ENCODE data around the gene TNFAIP1.

TNFAIP1 gene

DNA sequence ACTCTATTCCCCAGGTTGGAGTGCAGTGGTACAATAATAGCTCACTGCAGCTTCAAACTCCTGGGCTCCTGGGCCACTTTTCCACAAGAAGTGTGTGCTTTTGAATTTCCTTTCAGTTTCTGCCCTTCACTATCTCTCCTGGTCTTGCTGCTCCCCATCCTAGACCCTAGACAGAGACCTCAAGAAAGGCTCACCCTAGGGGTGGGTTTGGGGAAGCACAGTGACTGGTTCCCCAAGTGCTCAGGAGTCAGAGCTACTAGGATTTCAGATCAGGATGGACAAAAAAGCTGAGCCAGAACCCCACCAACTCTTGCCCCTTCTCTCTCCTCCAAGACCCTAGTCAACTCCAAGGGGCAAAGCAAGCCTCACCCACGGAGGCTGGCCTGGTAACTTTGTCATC lies 31.0 kb downstream of the TNFAIP1 start:
- Histone ChIP-seq H3K79me1 (ENCODE audit: low read depth, low read length) (no peaks in the 10 kb centered on the region), H3K9ac (ENCODE audit: low read depth, low read length, poor library complexity) (no peak overlapping the region), H3K14ac (ENCODE audit: low read length) (no peak overlapping the region), H3K23ac (ENCODE audit: low read depth, low read length, poor library complexity) (no peak overlapping the region), H3K18ac (ENCODE audit: low read length) (no peak overlapping the region), H3K27me3 (ENCODE audit: control insufficient read depth in 3 of 3, insufficient read depth in 3 of 3, low read depth in 1 of 3, low read length in 3 of 3) (no peaks in the 10 kb centered on the region), H2AFZ (ENCODE audit: low read length) (no peak overlapping the region), H2BK12ac (ENCODE audit: low read length) (no peak overlapping the region), H2BK120ac (ENCODE audit: low read depth, low read length) (no peak overlapping the region), H4K91ac (ENCODE audit: low read depth, low read length, poor library complexity) (no peak overlapping the region), H2BK15ac (ENCODE audit: low read length) (no peak overlapping the region), H2BK5ac (ENCODE audit: low read length) (no peak overlapping the region), H3K4me1 (ENCODE audit: control insufficient read depth in 2 of 2, insufficient read depth in 1 of 2, low read depth in 1 of 2, low read length in 2 of 2) (peaks cover 15 to 16% of the 10 kb centered on the region in 2 donors), H4K8ac (ENCODE audit: low read depth, low read length) (no peak overlapping the region), H3K27ac (replicated peaks; ENCODE audit: low read length) (no peak overlapping the region), H3K4me3 (ENCODE audit: low read length in 2 of 2) (no peak overlapping the region), H3K9me3 (replicated peaks in 1 of 2; ENCODE audit: control insufficient read depth in 2 of 2, insufficient read depth in 1 of 2, low read depth in 1 of 2, low read length in 2 of 2) (no peaks in the 10 kb centered on the region), H3K36me3 (replicated peaks in 1 of 2; ENCODE audit: control insufficient read depth in 2 of 2, insufficient read depth in 2 of 2, low read length in 2 of 2) (peaks cover 6 to 30% of the 10 kb centered on the region in 2 donors), H3K4ac (ENCODE audit: low read length) (no peak overlapping the region), H3K4me2 (ENCODE audit: insufficient read depth, low read length, poor library complexity, severe bottlenecking) (no peak overlapping the region), H2AK5ac (ENCODE audit: low read depth, low read length) (no peak overlapping the region)
- DNase-seq (ENCODE audit: low spot score), result no peak
- no CpG with 5 or more reads among the region's 1 CpG for WGBS, 2 donors (ENCODE audit: extremely low coverage in 2 of 2, insufficient read length in 2 of 2, insufficient replicate concordance in 1 of 2)

DNA sequence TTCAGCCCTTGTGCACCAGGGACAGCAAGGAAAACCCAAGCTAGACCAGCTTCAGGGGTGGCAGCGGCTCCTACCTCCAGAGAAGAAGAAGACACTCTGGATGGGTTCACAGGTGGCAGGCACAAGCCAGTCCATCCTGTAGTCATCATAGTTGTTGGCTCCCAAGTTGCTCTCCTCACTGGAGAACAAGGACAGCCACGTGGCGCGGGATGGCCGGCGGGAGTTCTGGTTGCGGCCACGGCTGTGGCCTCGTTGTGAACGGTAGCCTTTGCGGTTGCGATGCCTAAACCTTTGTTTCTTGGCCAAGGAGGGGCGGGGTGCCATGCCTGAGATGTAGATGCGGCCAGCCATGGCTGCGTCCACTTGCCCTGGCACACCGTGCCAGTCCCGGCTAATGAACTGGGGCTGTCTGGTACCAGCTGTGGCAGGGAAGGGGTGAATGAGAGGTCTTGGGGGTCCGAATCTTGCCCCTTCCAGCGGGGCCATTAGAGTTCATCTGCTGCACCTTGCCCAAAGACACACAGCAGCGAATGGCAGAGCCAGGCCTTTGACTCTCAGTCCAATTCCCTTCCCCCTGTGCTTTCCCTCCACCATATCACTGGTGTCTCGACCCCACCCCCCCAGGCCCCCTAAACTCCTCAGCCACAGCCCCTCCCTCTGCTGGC lies 32.2 kb downstream of the TNFAIP1 start:
- Histone ChIP-seq H3K36me3 (replicated peaks in 1 of 2; ENCODE audit: control insufficient read depth in 2 of 2, insufficient read depth in 2 of 2, low read length in 2 of 2) (peaks cover 3 to 20% of the 10 kb centered on the region in 2 donors), H3K4ac (ENCODE audit: low read length) (no peak overlapping the region), H2BK5ac (ENCODE audit: low read length) (no peak overlapping the region)

DNA sequence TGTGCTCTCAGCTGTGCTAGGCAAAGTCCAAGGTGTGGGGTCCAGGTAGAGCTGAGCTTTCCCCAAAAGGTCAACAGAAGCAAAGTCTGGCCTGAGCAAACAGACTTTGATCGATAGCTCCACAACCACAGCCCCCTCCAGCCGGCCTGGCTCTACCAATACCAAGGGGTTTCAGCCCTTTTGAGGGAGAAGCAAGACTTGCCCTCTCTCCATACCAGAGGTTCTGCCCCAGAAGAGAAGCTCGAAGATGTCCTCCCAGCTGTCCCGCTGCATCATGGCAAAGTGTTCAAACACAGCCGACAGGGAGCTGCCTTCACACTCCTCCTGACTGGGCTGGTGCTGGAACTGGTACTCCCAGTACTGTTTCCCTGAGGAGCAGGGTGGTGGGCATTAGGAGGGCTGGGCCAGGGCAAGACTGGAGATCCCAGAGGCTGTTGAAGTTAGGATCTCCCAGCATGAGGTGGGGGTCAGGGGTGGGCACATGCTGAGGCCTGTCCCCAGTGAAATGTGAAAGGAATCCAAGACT lies 32.8 kb downstream of the TNFAIP1 start:
- WGBS, 2 donors (ENCODE audit: extremely low coverage in 2 of 2, insufficient read length in 2 of 2, insufficient replicate concordance in 1 of 2), result no CpG with 5 or more reads among the region's 5 CpGs
- H4K8ac ChIP-seq (ENCODE audit: low read depth, low read length), result no peak overlapping the region
- no peak overlapping the region for H3K14ac ChIP-seq (ENCODE audit: low read length)
- no peak overlapping the region for H2BK5ac ChIP-seq (ENCODE audit: low read length)
- H3K4me1 ChIP-seq (ENCODE audit: control insufficient read depth in 2 of 2, insufficient read depth in 1 of 2, low read depth in 1 of 2, low read length in 2 of 2), result peaks cover 22 to 25% of the 10 kb centered on the region in 2 donors
- no peak overlapping the region for H3K9ac ChIP-seq (ENCODE audit: low read depth, low read length, poor library complexity)
- H3K23ac ChIP-seq (ENCODE audit: low read depth, low read length, poor library complexity), result no peak overlapping the region
- no peak overlapping the region for H3K27ac ChIP-seq (replicated peaks; ENCODE audit: low read length)
- peaks cover 3 to 14% of the 10 kb centered on the region in 2 donors for H3K36me3 ChIP-seq (replicated peaks in 1 of 2; ENCODE audit: control insufficient read depth in 2 of 2, insufficient read depth in 2 of 2, low read length in 2 of 2)
- H3K4me2 ChIP-seq (ENCODE audit: insufficient read depth, low read length, poor library complexity, severe bottlenecking), result no peak overlapping the region
- no peaks in the 10 kb centered on the region for H3K79me1 ChIP-seq (ENCODE audit: low read depth, low read length)
- H2BK15ac ChIP-seq (ENCODE audit: low read length), result no peak overlapping the region
- DNase-seq (ENCODE audit: low spot score), result no peak
- no peak overlapping the region for H4K91ac ChIP-seq (ENCODE audit: low read depth, low read length, poor library complexity)
- no peak overlapping the region for H2BK120ac ChIP-seq (ENCODE audit: low read depth, low read length)
- H3K18ac ChIP-seq (ENCODE audit: low read length), result no peak overlapping the region
- H3K4me3 ChIP-seq (ENCODE audit: low read length in 2 of 2), result no peak overlapping the region
- no peaks in the 10 kb centered on the region for H3K9me3 ChIP-seq (replicated peaks in 1 of 2; ENCODE audit: control insufficient read depth in 2 of 2, insufficient read depth in 1 of 2, low read depth in 1 of 2, low read length in 2 of 2)
- H2AFZ ChIP-seq (ENCODE audit: low read length), result no peak overlapping the region
- no peak overlapping the region for H2AK5ac ChIP-seq (ENCODE audit: low read depth, low read length)
- peaks cover 0 to 13% (median 0%) of the 10 kb centered on the region in 3 experiments for H3K27me3 ChIP-seq (ENCODE audit: control insufficient read depth in 3 of 3, insufficient read depth in 3 of 3, low read depth in 1 of 3, low read length in 3 of 3)
- H2BK12ac ChIP-seq (ENCODE audit: low read length), result no peak overlapping the region
- no peak overlapping the region for H3K4ac ChIP-seq (ENCODE audit: low read length)

More for the DNA sequence above, 32.2 kb downstream of the TNFAIP1 start:
- Histone ChIP-seq H3K14ac (ENCODE audit: low read length) (no peak overlapping the region), H2AK5ac (ENCODE audit: low read depth, low read length) (no peak overlapping the region), H3K4me3 (ENCODE audit: low read length in 2 of 2) (no peak overlapping the region), H3K79me1 (ENCODE audit: low read depth, low read length) (no peaks in the 10 kb centered on the region), H2BK12ac (ENCODE audit: low read length) (no peak overlapping the region), H3K4me1 (ENCODE audit: control insufficient read depth in 2 of 2, insufficient read depth in 1 of 2, low read depth in 1 of 2, low read length in 2 of 2) (peaks cover 17 to 21% of the 10 kb centered on the region in 2 donors), H3K9ac (ENCODE audit: low read depth, low read length, poor library complexity) (no peak overlapping the region), H2AFZ (ENCODE audit: low read length) (no peak overlapping the region), H2BK120ac (ENCODE audit: low read depth, low read length) (no peak overlapping the region), H3K4me2 (ENCODE audit: insufficient read depth, low read length, poor library complexity, severe bottlenecking) (no peak overlapping the region), H4K8ac (ENCODE audit: low read depth, low read length) (no peak overlapping the region), H3K27me3 (ENCODE audit: control insufficient read depth in 3 of 3, insufficient read depth in 3 of 3, low read depth in 1 of 3, low read length in 3 of 3) (peaks cover 0 to 7% (median 0%) of the 10 kb centered on the region in 3 experiments), H3K27ac (replicated peaks; ENCODE audit: low read length) (no peak overlapping the region), H2BK15ac (ENCODE audit: low read length) (no peak overlapping the region), H3K23ac (ENCODE audit: low read depth, low read length, poor library complexity) (no peak overlapping the region), H3K9me3 (replicated peaks in 1 of 2; ENCODE audit: control insufficient read depth in 2 of 2, insufficient read depth in 1 of 2, low read depth in 1 of 2, low read length in 2 of 2) (no peaks in the 10 kb centered on the region), H4K91ac (ENCODE audit: low read depth, low read length, poor library complexity) (no peak overlapping the region), H3K18ac (ENCODE audit: low read length) (no peak overlapping the region)
- no peak for DNase-seq (ENCODE audit: low spot score)
- no CpG with 5 or more reads among the region's 21 CpGs for WGBS, 2 donors (ENCODE audit: extremely low coverage in 2 of 2, insufficient read length in 2 of 2, insufficient replicate concordance in 1 of 2)

DNA sequence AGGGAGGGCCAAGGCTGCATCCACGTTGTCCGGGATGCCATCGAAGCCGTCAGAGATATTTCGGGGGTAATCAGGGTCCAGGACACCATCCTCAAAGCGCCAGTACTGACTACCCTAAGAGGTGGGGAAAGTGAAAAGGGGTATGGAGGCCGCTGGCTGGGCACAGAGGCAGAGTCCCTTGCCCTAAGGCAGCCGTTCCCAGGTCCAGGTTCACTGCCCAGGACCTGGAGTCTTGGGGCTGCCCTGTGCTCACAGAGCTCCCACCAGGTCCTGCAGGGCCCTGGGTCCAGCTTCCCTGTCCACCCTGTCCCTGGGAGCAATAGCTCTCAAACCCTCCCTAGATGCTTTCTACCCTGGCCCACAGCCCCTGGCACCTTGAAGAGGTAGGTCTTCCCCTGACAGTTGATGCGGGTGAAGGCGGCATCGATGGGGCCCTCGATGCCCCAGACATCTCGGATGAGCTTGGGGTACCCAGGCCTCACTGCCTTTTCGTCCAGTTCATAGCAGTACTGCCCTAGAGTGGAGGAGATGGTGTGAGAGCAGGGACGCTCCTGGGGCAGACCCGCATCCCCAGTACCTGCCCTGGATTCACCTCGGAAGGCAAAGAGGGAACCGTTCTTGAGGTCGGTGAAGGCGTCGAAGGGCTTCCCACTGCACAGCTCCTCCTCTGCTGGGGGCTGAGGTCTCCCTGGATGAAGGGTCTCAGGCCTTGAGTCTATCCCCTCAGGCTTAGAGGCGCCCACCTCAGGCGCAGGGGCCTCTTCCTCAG lies 33.5 kb downstream of the TNFAIP1 start:
- Histone ChIP-seq H3K9ac (ENCODE audit: low read depth, low read length, poor library complexity) (no peak overlapping the region), H3K4me3 (ENCODE audit: low read length in 2 of 2) (no peak overlapping the region), H4K8ac (ENCODE audit: low read depth, low read length) (no peak overlapping the region), H2BK12ac (ENCODE audit: low read length) (no peak overlapping the region), H2BK15ac (ENCODE audit: low read length) (no peak overlapping the region), H3K14ac (ENCODE audit: low read length) (no peak overlapping the region), H2BK120ac (ENCODE audit: low read depth, low read length) (no peak overlapping the region), H2AFZ (ENCODE audit: low read length) (no peak overlapping the region), H3K9me3 (replicated peaks in 1 of 2; ENCODE audit: control insufficient read depth in 2 of 2, insufficient read depth in 1 of 2, low read depth in 1 of 2, low read length in 2 of 2) (no peaks in the 10 kb centered on the region), H2AK5ac (ENCODE audit: low read depth, low read length) (peak overlapping the region; percentile 86), H4K91ac (ENCODE audit: low read depth, low read length, poor library complexity) (no peak overlapping the region), H3K4ac (ENCODE audit: low read length) (no peak overlapping the region), H3K36me3 (replicated peaks in 1 of 2; ENCODE audit: control insufficient read depth in 2 of 2, insufficient read depth in 2 of 2, low read length in 2 of 2) (peaks cover 2 to 9% of the 10 kb centered on the region in 2 donors), H3K18ac (ENCODE audit: low read length) (no peak overlapping the region), H3K23ac (ENCODE audit: low read depth, low read length, poor library complexity) (no peak overlapping the region), H2BK5ac (ENCODE audit: low read length) (no peak overlapping the region), H3K79me1 (ENCODE audit: low read depth, low read length) (no peaks in the 10 kb centered on the region), H3K27me3 (ENCODE audit: control insufficient read depth in 3 of 3, insufficient read depth in 3 of 3, low read depth in 1 of 3, low read length in 3 of 3) (peaks cover 0 to 16% (median 0%) of the 10 kb centered on the region in 3 experiments), H3K27ac (replicated peaks; ENCODE audit: low read length) (no peak overlapping the region), H3K4me1 (ENCODE audit: control insufficient read depth in 2 of 2, insufficient read depth in 1 of 2, low read depth in 1 of 2, low read length in 2 of 2) (peaks cover 24 to 25% of the 10 kb centered on the region in 2 donors), H3K4me2 (ENCODE audit: insufficient read depth, low read length, poor library complexity, severe bottlenecking) (no peak overlapping the region)
- no peak for DNase-seq (ENCODE audit: low spot score)
- no CpG with 5 or more reads among the region's 23 CpGs for WGBS, 2 donors (ENCODE audit: extremely low coverage in 2 of 2, insufficient read length in 2 of 2, insufficient replicate concordance in 1 of 2)
